ENCODE measurements around the gene CST7. TPM values are rescaled to one million over a fixed set of nuclear protein-coding genes. Genes with fewer than 3 reads are reported as not detected.

Gene CST7
- total RNA-seq, 1 donor from 2014 or later = not detected

GRCh38 chr20:24963672-24964505, 14.8 kb downstream of the CST7 start:
- no peak for DNase-seq (ENCODE audit: low read depth, low spot score)

GRCh38 chr20:24964506-24964840, 15.4 kb downstream of the CST7 start:
- no peak for DNase-seq (ENCODE audit: low read depth, low spot score)

GRCh38 chr20:24965065-24965919, 16.2 kb downstream of the CST7 start:
- no peak for DNase-seq (ENCODE audit: low read depth, low spot score)

GRCh38 chr20:24966317-24967012, 17.4 kb downstream of the CST7 start:
- DNase-seq (ENCODE audit: low read depth, low spot score) = no peak

- no peak for DNase-seq (ENCODE audit: low read depth, low spot score)
Measured at GRCh38 chr20:24968278-24968800, 19.3 kb downstream of the CST7 start.

- no peak for DNase-seq (ENCODE audit: low read depth, low spot score)
Measured at GRCh38 chr20:24969186-24970029, 20.3 kb downstream of the CST7 start.

- DNase-seq (ENCODE audit: low read depth, low spot score) = no peak
Measured at GRCh38 chr20:24970030-24970553, 21.0 kb downstream of the CST7 start.

GRCh38 chr20:24970754-24971153, 21.7 kb downstream of the CST7 start:
- DNase-seq (ENCODE audit: low read depth, low spot score) = no peak

- no peak for DNase-seq (ENCODE audit: low read depth, low spot score)
Measured at GRCh38 chr20:24971376-24972101, 22.5 kb downstream of the CST7 start.

GRCh38 chr20:24972341-24972740, 23.3 kb downstream of the CST7 start:
- no peak for DNase-seq (ENCODE audit: low read depth, low spot score)

GRCh38 chr20:24977336-24977735, 28.3 kb downstream of the CST7 start:
- no peak for DNase-seq (ENCODE audit: low read depth, low spot score)

GRCh38 chr20:24977797-24978196, 28.7 kb downstream of the CST7 start:
- DNase-seq (ENCODE audit: low read depth, low spot score) = no peak

GRCh38 chr20:24978513-24978912, 29.4 kb downstream of the CST7 start:
- no peak for DNase-seq (ENCODE audit: low read depth, low spot score)

GRCh38 chr20:24979036-24979960, 30.2 kb downstream of the CST7 start:
- DNase-seq (ENCODE audit: low read depth, low spot score) = no peak

- DNase-seq (ENCODE audit: low read depth, low spot score) = no peak
Measured at GRCh38 chr20:24980291-24981053, 31.4 kb downstream of the CST7 start.

GRCh38 chr20:24981282-24981681, 32.2 kb downstream of the CST7 start:
- no peak for DNase-seq (ENCODE audit: low read depth, low spot score)

- no peak for DNase-seq (ENCODE audit: low read depth, low spot score)
Measured at GRCh38 chr20:24981790-24982189, 32.7 kb downstream of the CST7 start.

GRCh38 chr20:24983896-24984295, 34.8 kb downstream of the CST7 start:
- no peak for DNase-seq (ENCODE audit: low read depth, low spot score)

Data from pulmonary artery endothelial cell (primary cell).